ENCODE data around the gene EZR. TPM values are rescaled to one million over a fixed set of nuclear protein-coding genes. Genes with fewer than 3 reads are reported as not detected.

Gene EZR
- total and polyA plus RNA-seq, 2 donors (not counting 1 experiment from before 2014, with no cell fraction given): 227 to 945 TPM

DNA sequence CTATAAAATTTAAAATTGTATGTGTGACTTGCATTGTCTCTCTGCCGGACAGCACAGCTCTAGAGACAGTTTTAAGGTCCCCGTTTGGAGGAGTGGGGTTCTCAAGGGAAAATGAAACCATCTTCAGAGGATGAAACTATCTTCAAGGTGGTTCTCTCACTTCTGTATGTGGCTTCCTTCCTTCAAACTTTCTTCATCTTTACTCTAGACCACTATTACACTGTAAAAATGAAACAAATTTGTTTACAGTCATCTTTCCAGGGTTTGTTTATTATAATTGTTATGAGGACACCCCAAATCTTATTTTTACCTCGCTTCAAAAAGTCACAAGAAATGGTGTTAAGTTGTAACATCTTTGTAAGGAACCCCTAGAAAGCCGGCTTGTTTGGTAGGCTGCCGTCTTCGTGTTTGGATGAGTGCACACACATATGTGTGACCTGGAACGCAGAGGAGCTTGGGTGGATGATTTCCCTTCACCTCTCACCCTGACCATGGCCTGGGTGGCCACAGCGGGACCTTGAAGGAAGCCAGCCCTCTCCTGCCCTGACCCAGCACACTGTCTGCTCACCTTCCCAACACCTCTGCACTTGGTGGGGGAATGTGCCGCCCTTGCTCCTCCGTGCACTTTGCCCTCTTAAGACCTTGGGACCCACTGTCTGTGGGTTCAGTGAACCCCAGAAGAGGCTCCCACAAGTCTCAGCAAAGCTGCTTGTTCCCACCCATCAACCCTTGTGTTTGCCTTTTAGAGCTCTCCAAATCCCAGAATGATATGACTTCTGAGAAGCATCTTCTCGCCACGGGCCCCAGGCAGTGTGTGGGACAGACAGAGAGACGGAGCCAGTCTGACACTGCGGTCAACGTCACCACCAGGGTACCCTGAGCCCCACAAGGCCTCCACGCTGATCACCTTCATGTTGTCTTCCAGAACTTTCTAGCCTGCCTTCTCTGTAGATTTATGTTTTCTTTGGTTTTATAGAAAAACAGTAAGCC, 101.5 kb downstream of the EZR start:
- TF ChIP-seq, protein P1, sequence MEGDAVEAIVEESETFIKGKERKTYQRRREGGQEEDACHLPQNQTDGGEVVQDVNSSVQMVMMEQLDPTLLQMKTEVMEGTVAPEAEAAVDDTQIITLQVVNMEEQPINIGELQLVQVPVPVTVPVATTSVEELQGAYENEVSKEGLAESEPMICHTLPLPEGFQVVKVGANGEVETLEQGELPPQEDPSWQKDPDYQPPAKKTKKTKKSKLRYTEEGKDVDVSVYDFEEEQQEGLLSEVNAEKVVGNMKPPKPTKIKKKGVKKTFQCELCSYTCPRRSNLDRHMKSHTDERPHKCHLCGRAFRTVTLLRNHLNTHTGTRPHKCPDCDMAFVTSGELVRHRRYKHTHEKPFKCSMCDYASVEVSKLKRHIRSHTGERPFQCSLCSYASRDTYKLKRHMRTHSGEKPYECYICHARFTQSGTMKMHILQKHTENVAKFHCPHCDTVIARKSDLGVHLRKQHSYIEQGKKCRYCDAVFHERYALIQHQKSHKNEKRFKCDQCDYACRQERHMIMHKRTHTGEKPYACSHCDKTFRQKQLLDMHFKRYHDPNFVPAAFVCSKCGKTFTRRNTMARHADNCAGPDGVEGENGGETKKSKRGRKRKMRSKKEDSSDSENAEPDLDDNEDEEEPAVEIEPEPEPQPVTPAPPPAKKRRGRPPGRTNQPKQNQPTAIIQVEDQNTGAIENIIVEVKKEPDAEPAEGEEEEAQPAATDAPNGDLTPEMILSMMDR (IDR thresholded peaks at IDR 0.05): no peak
- no peak for TF ChIP-seq EZH2 (IDR thresholded peaks at IDR 0.05; ENCODE audit: borderline replicate concordance, insufficient read depth, low read depth, low read length, poor library complexity, severe bottlenecking)
- Histone ChIP-seq H3K9ac (ENCODE audit: low read length) (peak overlapping the region; percentile 37), H3K4me2 (replicated peaks; ENCODE audit: low read depth, low read length, poor library complexity, severe bottlenecking) (peak overlapping the region; percentile 62), H3K9me3 (ENCODE audit: control extremely low read depth in 1 of 3, control insufficient read depth in 2 of 3, insufficient read depth in 1 of 3, low read length in 2 of 3) (no peaks in the 10 kb centered on the region), H3K79me2 (ENCODE audit: control insufficient read depth, insufficient read depth, low read length) (no peaks in the 10 kb centered on the region), H3K27me3 (replicated peaks in 1 of 4; ENCODE audit: control extremely low read depth in 1 of 4, control insufficient read depth in 3 of 4, insufficient read depth in 4 of 4, low read length in 3 of 4) (no peaks in the 10 kb centered on the region), H3K27ac (ENCODE audit: low read length in 2 of 2) (peak overlapping the region; percentile 86 to 90), H4K20me1 (ENCODE audit: control insufficient read depth, insufficient read depth, low read length, poor library complexity, severe bottlenecking) (no peaks in the 10 kb centered on the region), H3K36me3 (replicated peaks in 1 of 2; ENCODE audit: control extremely low read depth in 1 of 2, control insufficient read depth in 1 of 2, extremely low read depth in 1 of 2, insufficient read depth in 2 of 2, low read length in 1 of 2) (no peaks in the 10 kb centered on the region), H3K4me1 (ENCODE audit: control insufficient read depth in 2 of 2, insufficient read depth in 2 of 2, low read length in 2 of 2) (peaks cover 54 to 75% of the 10 kb centered on the region in 2 donors), H2AFZ (ENCODE audit: insufficient read depth, low read depth, low read length, poor library complexity, severe bottlenecking) (peak overlapping the region; percentile 31), H3K4me3 (ENCODE audit: control extremely low read depth in 1 of 5, extremely low read depth in 1 of 5, insufficient read depth in 1 of 5, low read depth in 2 of 5, low read length in 4 of 5) (peak overlapping the region in 4 of 5 experiments; percentile 7 to 42 (median 34))
- peak overlapping the region; percentile 96 for H3K27ac Mint-ChIP-seq
- no peaks in the 10 kb centered on the region for H3K9me3 Mint-ChIP-seq (ENCODE audit: insufficient read depth)
- H3K4me1 Mint-ChIP-seq: peaks cover 67% of the 10 kb centered on the region
- 59% methylated on average over 10 of the region's 16 CpGs for WGBS (ENCODE audit: insufficient coverage)
- peak; percentile 69 for DNase-seq
- POLR2A ChIA-PET: interaction anchor here (0.5 to 1.4 kb wide), 5 partner anchors 45 to 199 kb away, joined by 3 to 5 read pairs (median 3); no protein-coding TSS in a partner anchor
- no peaks in the 10 kb centered on the region for H3K27me3 Mint-ChIP-seq
- peak overlapping the region; percentile 86 for H3K4me3 Mint-ChIP-seq
- CTCF ChIA-PET: interaction anchor here (0.6 to 3.4 kb wide), 12 partner anchors 10 to 255 kb away, joined by 3 to 15 read pairs (median 5); no protein-coding TSS in a partner anchor
- intact Hi-C loops (cut with micrococcal nuclease): loop anchor here (2.0 to 5.0 kb wide), 4 partner anchors 45 to 400 kb away; no protein-coding TSS in a partner anchor
- ATAC-seq (ENCODE audit: low read depth): peak; percentile 48

Small RNA genes within 50 kb of the gene (small RNA-seq; reads per million reads assigned to genes)
- not detected for gene MIR3918 (ENCODE audit: insufficient read length, low read depth, low replicate concordance)

Other genes starting within 250 kb of the EZR start
- 34.8 and 38.5 TPM in 2 replicates for gene DYNLT1, start 174.6 kb downstream of the EZR start, total RNA-seq
- gene DYNLT1, start 174.6 kb downstream of the EZR start, polyA plus RNA-seq: 62.6 and 95.9 TPM in 2 replicates
- 4.4 and 5.4 TPM in 2 replicates for gene SYTL3, start 169.3 kb downstream of the EZR start, total RNA-seq
- 1.1 and 1.3 TPM in 2 replicates for gene SYTL3, start 169.3 kb downstream of the EZR start, polyA plus RNA-seq
- gene RSPH3, start 180.8 kb upstream of the EZR start, total RNA-seq: 2.9 and 3.4 TPM in 2 replicates
- gene RSPH3, start 180.8 kb upstream of the EZR start, polyA plus RNA-seq: 0.72 and 0.82 TPM in 2 replicates
- 167 and 171 TPM in 2 replicates for gene TAGAP, start 225.6 kb upstream of the EZR start, total RNA-seq
- 242 and 246 TPM in 2 replicates for gene TAGAP, start 225.6 kb upstream of the EZR start, polyA plus RNA-seq